NCI-H82 treated with DMSO at 0.1 percent for 48 hours (cell line): ENCODE results near the gene TRNT1.

Experiments
- DNase-seq: peaks from one replicate; lab custom pipeline; 2025; ENCODE audit not compliant: unreplicated experiment; lab: John Stamatoyannopoulos, UW

TRNT1 gene

GRCh38 chr3:3110749-3111361, 15.9 kb upstream of the TRNT1 start:
- DNase-seq: no peak

DNA sequence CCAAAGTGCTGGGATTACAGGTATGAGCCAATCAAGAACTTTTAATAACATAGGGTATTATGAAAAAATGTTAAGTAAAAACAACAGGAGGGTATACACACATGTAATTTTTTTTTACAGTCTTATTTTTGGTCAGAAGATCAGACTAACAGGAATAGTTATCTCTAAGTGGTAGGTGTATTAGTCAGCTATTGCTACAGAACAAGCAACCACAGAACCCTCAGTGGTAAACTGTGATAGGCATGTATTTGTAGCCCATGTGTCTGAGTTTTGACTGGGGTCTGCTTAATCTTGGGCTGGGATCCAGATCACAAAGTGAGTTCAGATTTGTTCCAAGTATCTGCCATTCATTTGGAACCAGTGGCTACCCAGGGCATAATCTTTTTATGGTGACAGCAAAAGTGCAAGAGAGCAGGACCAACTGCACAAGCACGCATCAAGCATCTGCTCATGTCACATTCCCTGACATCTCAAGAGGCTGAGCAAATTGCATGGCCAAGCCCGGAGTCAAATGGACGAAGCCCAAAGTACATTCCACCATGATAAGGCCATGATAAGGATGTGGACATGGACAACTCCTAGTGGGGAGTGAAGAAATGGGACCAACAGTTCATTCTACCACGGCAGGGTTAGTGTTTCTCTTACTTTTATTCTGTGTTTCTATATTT, 13.6 kb upstream of the TRNT1 start:
- no peak for DNase-seq

DNA sequence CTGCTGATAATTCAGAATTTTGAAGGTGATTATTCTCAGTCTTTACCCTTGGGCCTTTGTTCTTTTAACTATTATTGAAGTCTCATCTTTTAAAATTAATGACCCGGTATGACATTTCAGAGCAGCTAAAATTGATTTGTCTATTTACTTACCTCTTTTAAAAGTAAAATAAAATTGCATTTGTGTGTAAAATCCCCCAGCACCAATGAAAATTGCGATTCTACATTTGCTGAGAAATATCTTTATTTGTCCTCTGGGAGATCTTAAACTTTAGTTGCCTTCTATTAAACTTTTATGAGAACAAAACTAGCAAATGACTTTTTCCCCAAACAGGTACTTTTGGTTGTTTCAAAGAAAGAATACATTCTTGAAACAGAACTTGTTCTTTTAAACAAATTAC, 9.1 kb upstream of the TRNT1 start:
- DNase-seq: no peak

- no peak for DNase-seq
Observed at GRCh38 chr3:3119393-3119851, 7.3 kb upstream of the TRNT1 start.

GRCh38 chr3:3125977-3126376, 763 bp upstream of the TRNT1 start:
- DNase-seq: no peak

DNA sequence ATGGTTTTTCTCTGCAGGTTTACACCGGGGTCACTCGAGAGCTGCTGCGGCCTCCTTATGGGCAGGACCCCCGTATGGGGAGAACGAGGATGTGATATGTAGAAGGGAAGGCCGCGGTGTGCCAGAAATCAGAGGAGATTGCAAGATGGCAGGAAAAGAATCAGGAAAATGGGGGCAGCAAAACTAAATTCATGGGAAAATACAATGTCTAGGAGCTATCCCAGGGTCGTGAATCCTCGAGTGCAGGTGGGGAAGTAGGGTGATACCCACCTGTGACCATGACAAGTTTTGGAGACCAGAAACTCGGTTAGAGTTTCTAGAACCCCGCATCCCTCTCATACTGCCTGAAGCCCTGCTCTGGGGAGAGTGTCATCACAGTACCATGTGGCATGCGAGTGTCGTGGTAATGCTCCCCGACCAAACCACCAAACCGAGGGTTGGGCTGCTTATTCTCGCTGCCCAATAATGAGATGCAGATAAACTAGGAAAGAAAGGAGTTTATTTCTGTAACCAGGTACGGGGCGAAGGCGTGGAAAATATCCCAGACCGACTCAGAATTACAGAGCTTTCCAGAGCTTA, 781 bp downstream of the TRNT1 start:
- no peak for DNase-seq

DNA sequence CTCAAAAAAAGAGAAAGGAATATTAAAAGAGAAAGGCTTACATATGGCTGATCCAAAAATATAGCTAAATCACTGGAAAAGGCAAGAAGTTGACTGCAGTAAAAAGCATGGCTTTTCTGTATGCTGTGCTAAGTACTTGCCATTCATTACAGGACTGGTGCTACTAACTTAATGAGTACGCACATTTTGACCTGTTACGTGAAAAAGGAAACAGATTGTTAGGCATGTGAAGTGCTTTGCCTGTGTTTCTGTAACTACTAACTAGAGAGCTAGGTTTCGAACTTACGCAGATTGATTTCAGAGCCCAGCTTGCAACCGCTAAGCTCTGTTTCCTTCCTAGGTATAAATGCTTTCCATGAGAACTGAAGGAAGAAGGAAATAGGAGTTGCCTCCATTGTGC, 2.8 kb downstream of the TRNT1 start:
- DNase-seq: no peak

DNA sequence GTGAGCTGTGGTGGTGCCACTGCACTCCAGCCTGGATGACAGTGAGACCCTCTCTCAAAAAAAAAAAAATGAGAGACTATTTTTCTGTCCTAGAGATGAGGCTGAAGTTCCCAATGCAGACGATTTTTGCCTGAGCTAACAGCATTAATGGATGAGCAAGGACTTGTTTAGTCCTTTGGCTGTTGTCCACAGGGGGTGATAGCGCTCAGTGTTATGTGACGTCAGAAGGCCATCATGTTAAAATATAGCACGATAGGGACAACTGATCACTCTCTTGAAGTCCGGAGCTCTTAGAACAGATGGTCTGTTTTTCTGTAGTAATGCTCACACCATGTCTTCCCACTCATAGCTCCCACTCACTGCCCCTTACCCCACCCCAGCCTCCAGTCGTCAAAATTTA, 6.8 kb downstream of the TRNT1 start:
- DNase-seq: no peak

DNA sequence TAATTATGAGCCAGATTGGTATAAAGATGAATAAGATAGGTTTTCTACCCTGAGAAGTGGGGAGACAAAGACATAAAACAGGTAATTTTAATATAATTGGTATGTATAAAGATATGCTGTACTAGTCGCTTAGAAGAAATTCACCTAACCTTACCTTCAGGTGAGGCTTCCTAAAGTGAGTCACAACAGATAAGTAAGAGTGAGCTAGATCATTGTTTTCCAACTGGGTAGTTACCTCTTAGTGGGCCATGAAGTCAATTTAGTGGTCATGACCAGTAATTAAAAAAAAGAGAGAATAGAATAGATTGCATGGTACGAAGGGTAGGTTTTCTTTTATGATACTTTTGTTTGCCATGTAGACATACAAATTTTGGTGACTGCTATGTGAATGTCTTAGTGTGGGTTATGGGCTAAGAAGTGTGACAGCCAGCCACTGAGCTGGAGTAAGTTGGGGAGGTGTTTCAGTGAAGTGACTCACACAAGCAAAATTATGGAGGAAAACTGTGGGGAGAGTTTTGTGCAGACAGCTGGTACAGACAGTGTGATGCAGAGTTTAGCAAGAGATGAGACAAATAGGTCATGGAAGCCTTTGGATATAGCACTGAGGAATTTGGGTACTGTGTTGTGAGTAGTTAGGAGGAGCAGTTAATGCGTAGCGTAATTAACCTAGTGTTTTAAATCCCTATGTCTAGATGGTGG, 8.2 kb downstream of the TRNT1 start:
- DNase-seq: no peak

GRCh38 chr3:3137526-3137925, 10.8 kb downstream of the TRNT1 start:
- DNase-seq: no peak

DNA sequence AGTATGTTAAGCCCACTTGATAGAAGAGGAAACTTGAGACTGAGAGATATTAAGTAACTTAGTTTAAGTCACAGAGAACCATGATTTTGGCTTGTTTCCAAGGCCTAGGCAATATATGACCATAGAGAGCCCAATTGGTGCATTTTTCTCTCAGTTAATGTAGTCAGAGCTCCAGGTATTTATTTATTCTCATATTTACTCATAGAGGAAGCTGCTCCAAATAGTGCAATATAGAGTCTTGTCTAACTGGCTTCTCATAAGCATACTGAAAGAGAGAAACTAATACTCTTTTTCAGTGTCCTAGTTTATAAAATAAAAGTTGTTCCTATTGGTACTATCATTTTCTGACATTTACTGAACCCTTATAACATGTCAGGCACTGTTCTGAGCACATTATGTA, 15.2 kb downstream of the TRNT1 start:
- no peak for DNase-seq

GRCh38 chr3:3145831-3146230, 19.1 kb downstream of the TRNT1 start:
- no peak for DNase-seq

DNA sequence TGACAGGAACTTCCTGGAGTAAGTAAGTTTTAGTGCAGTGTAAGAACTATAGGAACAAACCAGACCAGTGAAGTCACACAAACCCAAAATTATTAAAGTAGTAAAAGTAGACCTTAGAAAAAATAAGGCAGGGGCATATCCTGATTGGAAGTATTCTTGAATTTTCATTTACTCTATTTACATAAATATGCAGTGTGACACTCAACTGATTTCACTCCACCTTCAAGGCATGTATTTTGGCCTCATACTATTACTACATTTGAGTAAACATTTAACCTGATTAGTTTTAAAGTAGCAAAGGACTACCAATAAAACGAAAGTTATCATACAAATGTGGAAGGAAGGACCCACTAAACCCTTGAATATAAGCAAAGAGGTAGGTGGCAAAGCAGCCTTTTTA, 22.8 kb downstream of the TRNT1 start:
- no peak for DNase-seq

DNA sequence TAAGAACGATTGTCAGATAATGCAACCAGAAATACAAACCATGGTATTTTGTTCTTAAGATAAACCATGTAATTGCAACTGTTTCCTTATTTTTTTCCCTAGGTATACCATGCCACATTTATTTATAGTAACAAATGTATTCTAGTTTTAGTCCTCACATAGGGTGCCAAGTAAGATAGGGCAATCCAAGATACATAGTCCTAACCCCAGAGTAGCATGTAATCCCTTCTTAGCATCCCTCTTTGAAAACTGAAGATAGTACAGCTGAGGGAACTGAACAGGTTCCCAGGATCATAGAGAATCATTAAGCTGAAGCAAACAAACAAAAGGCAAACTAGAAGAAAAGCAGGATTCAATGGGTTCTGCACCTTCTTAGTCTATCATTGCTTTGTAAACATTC, 24.8 kb downstream of the TRNT1 start:
- no peak for DNase-seq

- no peak for DNase-seq
Observed at GRCh38 chr3:3154879-3155610, 28.3 kb downstream of the TRNT1 start.

GRCh38 chr3:3157484-3157883, 30.7 kb downstream of the TRNT1 start:
- DNase-seq: no peak

DNA sequence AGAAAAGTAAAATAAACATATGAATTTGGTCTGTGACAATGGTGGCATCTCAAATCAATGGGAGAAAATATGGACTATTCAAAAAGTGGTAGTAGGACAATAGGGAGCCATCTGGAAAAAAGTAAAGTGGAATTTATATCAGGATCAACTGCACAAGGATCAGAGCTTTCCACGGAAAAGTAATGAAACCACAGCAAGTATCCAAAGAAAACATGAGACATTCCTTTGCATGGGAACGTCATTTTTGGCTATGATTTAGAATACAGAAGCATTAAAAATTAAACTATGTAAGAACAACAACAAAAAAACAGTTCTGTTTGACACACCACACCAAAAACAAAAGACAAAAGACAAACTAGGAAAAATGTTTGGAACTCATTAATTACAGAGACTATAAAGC, 34.1 kb downstream of the TRNT1 start:
- DNase-seq: no peak

- DNase-seq: no peak
Observed at GRCh38 chr3:3165241-3165640, 38.5 kb downstream of the TRNT1 start.

GRCh38 chr3:3165650-3166049, 38.9 kb downstream of the TRNT1 start:
- no peak for DNase-seq

DNA sequence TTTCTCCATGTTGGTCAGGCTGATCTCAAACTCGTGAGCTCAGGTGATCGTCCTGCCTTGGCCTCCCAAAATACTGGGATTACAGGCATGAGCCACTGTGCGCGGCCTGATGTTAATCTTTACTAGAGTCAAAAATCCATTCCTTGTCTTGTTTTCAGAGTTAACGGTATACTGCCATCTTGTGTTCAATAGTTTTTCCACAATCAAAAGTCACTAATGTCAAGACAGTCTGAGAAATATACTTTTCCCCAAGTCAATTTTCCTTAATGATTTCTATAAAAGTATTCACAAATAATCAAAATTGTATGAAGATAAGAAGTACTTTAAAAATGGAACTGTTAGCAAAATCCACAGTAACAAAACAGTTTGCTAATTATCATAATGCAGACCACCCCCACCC, 44.3 kb downstream of the TRNT1 start:
- no peak for DNase-seq

DNA sequence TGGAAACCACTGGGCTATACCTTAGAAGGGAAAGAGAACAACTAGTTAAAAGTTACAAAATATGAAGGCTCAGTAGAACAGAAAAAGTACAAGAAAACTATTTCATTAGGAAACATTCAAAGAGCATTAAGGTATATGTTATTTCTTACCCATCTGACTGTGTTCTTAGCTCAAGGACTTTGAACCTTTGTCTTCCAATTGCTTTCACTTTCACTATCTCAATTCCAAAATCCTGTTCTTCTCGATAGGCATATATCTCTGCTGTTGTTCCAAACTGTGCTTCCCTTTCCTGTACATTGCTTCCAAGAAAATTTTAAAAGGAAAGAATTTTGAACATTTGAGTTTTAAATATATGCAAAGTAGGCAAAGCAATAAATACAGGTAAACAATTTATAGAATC, 45.9 kb downstream of the TRNT1 start:
- DNase-seq: no peak
